Neural crest cell (in vitro differentiated cells): ENCODE measurements around the gene POLR3A. TPM values are rescaled to one million over a fixed set of nuclear protein-coding genes. Genes with fewer than 3 reads are reported as not detected.
A peak's percentile ranks its signal among the peaks of the same experiment; 100 is the strongest.
"Not testable (repeated sequence)": the region's sequence is repeated elsewhere in the genome, so short reads cannot be mapped to it uniquely, and the experiment has no call there.

Source experiments
- DNase-seq: peaks from one replicate; pipeline ENCODE4 v3.0.0; 2021; ENCODE audit warnings: low read depth, mixed read lengths, low spot score
- H3K27ac Mint-ChIP-seq: one replicate; pipeline ENCODE4 v1.8.0; 2021; ENCODE audit warnings: mild to moderate bottlenecking, mixed read lengths; ENCODE audit not compliant: unreplicated experiment
- H3K27me3 Mint-ChIP-seq: 2 replicates; pipeline ENCODE4 v1.8.0; 2021; ENCODE audit warnings: low read depth, mild to moderate bottlenecking, mixed read lengths
- H3K36me3 Mint-ChIP-seq: 2 replicates; pipeline ENCODE4 v1.8.0; 2021; ENCODE audit warnings: low read depth, mild to moderate bottlenecking, mixed read lengths
- H3K4me1 Mint-ChIP-seq: 2 replicates; pipeline ENCODE4 v1.8.0; 2021; ENCODE audit warnings: mixed read lengths
- H3K4me3 Mint-ChIP-seq: one replicate; pipeline ENCODE4 v1.8.0; 2021; ENCODE audit warnings: mild to moderate bottlenecking, mixed read lengths
- H3K9me3 Mint-ChIP-seq: 2 replicates; pipeline ENCODE4 v1.8.0; 2021; ENCODE audit warnings: mixed read lengths
- CTCF ChIP-seq: fragments of 200-600 bp; sonication (generic); conservative IDR thresholded peaks from 2 replicates; pipeline ENCODE4 v1.5.0; 2021; ENCODE audit warnings: antibody characterized with exemption, mild to moderate bottlenecking
- total RNA-seq: library from RNA; stranded (reverse); gene quantifications from 2 replicates; pipeline ENCODE4 v1.2.1, GENCODE V29; 2021

The POLR3A gene
- total RNA-seq, 1 donor from 2014 or later, result 28.9 TPM

GRCh38 chr10:78071140-78071856 is 42.0 kb upstream of the POLR3A start:
- no peak for TF ChIP-seq CTCF
- Mint-ChIP-seq H3K4me3 (no peak overlapping the region), H3K4me1 (peaks cover 14% of the 10 kb centered on the region), H3K36me3 (peaks cover 4% of the 10 kb centered on the region), H3K27ac (no peak overlapping the region), H3K27me3 (no peaks in the 10 kb centered on the region), H3K9me3 (peaks cover 5% of the 10 kb centered on the region)
- DNase-seq, result no peak

GRCh38 chr10:78070726-78071125 is 41.4 kb upstream of the POLR3A start:
- peak overlapping the region; percentile 46 for H3K27ac Mint-ChIP-seq
- H3K4me3 Mint-ChIP-seq, result no peak overlapping the region
- peaks cover 4% of the 10 kb centered on the region for H3K36me3 Mint-ChIP-seq
- peaks cover 17% of the 10 kb centered on the region for H3K4me1 Mint-ChIP-seq
- peaks cover 5% of the 10 kb centered on the region for H3K9me3 Mint-ChIP-seq
- DNase-seq, result no peak
- no peak for TF ChIP-seq CTCF
- H3K27me3 Mint-ChIP-seq, result no peaks in the 10 kb centered on the region

- DNase-seq, H3K4me3 Mint-ChIP-seq, H3K27ac Mint-ChIP-seq, H3K27me3 Mint-ChIP-seq, H3K36me3 Mint-ChIP-seq, H3K9me3 Mint-ChIP-seq: not testable (repeated sequence)
- H3K4me1 Mint-ChIP-seq, result peaks cover 20% of the 10 kb centered on the region
Observed at GRCh38 chr10:78070064-78070463, 40.7 kb upstream of the POLR3A start.

DNA sequence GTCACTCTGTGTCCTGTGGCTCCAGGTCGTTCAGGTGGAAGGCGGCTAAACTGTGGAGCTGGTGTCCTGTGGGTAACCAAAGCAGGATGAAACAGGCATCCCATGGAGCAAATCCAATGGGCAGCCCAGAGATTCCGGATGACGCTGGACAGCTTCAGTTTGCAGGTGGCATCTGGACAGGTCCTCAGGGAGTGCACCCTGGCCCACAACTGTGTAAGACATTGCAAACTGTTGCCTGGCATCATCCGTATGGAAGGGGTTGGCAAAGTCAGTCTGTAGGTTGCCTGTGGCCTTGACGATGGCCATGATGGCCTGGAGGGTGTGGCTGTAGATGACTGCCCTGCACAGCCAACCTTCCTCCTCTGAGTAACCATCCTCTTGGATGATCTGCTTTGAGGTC is 39.8 kb upstream of the POLR3A start:
- H3K27ac Mint-ChIP-seq, result no peak overlapping the region
- H3K4me1 Mint-ChIP-seq, result peaks cover 17% of the 10 kb centered on the region
- H3K9me3 Mint-ChIP-seq, result peaks cover 2% of the 10 kb centered on the region
- no peak overlapping the region for H3K4me3 Mint-ChIP-seq
- no peak for TF ChIP-seq CTCF
- peaks cover 2% of the 10 kb centered on the region for H3K36me3 Mint-ChIP-seq
- H3K27me3 Mint-ChIP-seq, result no peaks in the 10 kb centered on the region
- no peak for DNase-seq

DNA sequence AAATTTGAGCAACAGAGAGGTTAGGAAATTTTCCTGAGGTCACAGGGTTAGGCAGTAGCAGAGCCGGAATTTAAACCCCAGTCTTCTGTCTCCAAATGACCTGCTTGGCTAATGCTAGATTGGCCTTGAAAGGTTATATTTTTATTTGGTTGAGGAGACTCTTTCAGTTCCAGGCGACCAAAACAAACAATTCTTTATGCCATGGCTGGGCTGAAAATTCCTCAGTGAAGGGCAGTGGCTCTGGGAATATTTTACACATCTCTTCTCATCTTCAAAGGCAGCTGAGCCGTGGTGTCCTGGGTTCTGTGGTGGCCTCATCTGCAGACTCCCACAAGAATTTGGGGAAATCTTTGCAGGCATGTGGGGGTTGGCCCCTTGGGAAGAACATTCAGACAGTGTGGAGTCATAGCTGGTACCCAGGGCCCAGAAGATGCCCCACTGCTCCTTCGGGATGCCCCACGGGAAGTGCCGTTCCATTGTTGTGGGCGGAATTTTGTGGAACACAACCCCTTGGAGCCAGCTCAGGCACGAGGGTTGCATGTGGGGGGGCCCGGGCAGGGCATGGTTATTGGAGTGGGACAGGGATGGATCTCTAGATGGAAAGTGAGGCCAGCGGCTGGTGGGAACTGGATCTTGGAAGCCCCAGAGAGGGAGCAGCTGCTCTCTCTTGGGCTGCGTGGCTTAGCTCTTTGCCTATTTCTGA is 37.6 kb upstream of the POLR3A start:
- Mint-ChIP-seq H3K9me3 (no peaks in the 10 kb centered on the region), H3K4me3 (no peak overlapping the region), H3K27me3 (no peaks in the 10 kb centered on the region), H3K27ac (no peak overlapping the region), H3K36me3 (no peaks in the 10 kb centered on the region), H3K4me1 (peaks cover 16% of the 10 kb centered on the region)
- no peak for DNase-seq
- no peak for TF ChIP-seq CTCF

- no peaks in the 10 kb centered on the region for H3K9me3 Mint-ChIP-seq
- no peak overlapping the region for H3K27ac Mint-ChIP-seq
- H3K4me1 Mint-ChIP-seq, result peaks cover 16% of the 10 kb centered on the region
- no peak for TF ChIP-seq CTCF
- DNase-seq, result no peak
- H3K27me3 Mint-ChIP-seq, result no peaks in the 10 kb centered on the region
- H3K36me3 Mint-ChIP-seq, result no peaks in the 10 kb centered on the region
- H3K4me3 Mint-ChIP-seq, result no peak overlapping the region
Observed at GRCh38 chr10:78066012-78066411, 36.7 kb upstream of the POLR3A start.
